Endothelial cell of umbilical vein (primary cell): ENCODE measurements around the gene DUSP11. TPM values are rescaled to one million over a fixed set of nuclear protein-coding genes. Genes with fewer than 3 reads are reported as not detected.

Experiments
- BruUV-seq: library from RNA; stranded (reverse); fragments of 400-500 nt; replicated peaks from 2 replicates; lab custom pipeline; 2021; lab: Mats Ljungman, UMichigan
- CTCF ChIA-PET: fragments of 300-600, 350-600 bp; sonication (Branson Sonifier 250); formaldehyde crosslinking; loops from one replicate; lab custom pipeline; 2021; ENCODE audit warnings: antibody characterized with exemption, inconsistent platforms; lab: Charles Lee
- POLR2A ChIA-PET: fragments of 300-600, 350-600 bp; sonication (Branson Sonifier 250); formaldehyde crosslinking; loops from one replicate; lab custom pipeline; 2021; ENCODE audit warnings: antibody characterized with exemption, inconsistent platforms; lab: Charles Lee
- DNase-seq: peaks from one replicate; pipeline ENCODE4 v3.0.0-alpha.2; 2011; ENCODE audit warnings: low read depth, low spot score
- FAIRE-seq: peaks from 2 replicates; lab custom pipeline; 2011; peaks lifted over from hg19 to GRCh38; lab: Jason Lieb, UNC
- H2AFZ ChIP-seq: 2 replicates; pipeline ENCODE4 v1.6.0; 2012; ENCODE audit warnings: low read depth, low read length, control low read depth, inconsistent platforms
- H3K27ac ChIP-seq: 2 replicates; pipeline ENCODE4 v1.5.1; 2011; ENCODE audit warnings: low read depth, mild to moderate bottlenecking, control low read depth, low read length, moderate library complexity; ENCODE audit not compliant: insufficient read depth
- H3K27me3 ChIP-seq, 2 experiments: 2 replicates each; pipeline versions ENCODE4 v1.6.0 to v1.6.1; 2011; ENCODE audit warnings: low read length in 2 of 2, mixed read lengths in 1 of 2; ENCODE audit not compliant: control insufficient read depth in 2 of 2, insufficient read depth in 2 of 2
- H3K36me3 ChIP-seq, 2 experiments: 2 replicates in 1 of 2; 3 replicates in 1 of 2; pipeline ENCODE4 v1.5.1; 2011; ENCODE audit warnings: low read length in 2 of 2, mild to moderate bottlenecking in 1 of 2, moderate library complexity in 1 of 2; ENCODE audit not compliant: control insufficient read depth in 2 of 2, insufficient read depth in 2 of 2; ENCODE audit errors: extremely low read depth in 1 of 2
- H3K4me1 ChIP-seq: 3 replicates; pipeline ENCODE4 v1.5.1; 2011; ENCODE audit warnings: mild to moderate bottlenecking, low read length; ENCODE audit not compliant: control insufficient read depth, insufficient read depth; ENCODE audit errors: extremely low read depth
- H3K4me2 ChIP-seq: 2 replicates; pipeline ENCODE4 v1.6.1; 2011; ENCODE audit warnings: low read length, control low read depth, mixed read lengths; ENCODE audit not compliant: insufficient read depth
- H3K4me3 ChIP-seq, 3 experiments: fragments of 200-600 bp in 1 of 3; sonication (generic), shearing (Covaris generic) in 1 of 3; replicated peaks in 1 of 3; 2 replicates each; pipeline ENCODE4 v1.5.1; 2011 to 2016; ENCODE audit warnings: control low read depth in 3 of 3, low read length in 3 of 3, mild to moderate bottlenecking in 2 of 3, inconsistent platforms in 1 of 3, low read depth in 1 of 3, moderate library complexity in 1 of 3; ENCODE audit not compliant: insufficient read depth in 1 of 3
- H3K79me2 ChIP-seq: 2 replicates; pipeline ENCODE4 v1.6.0; 2012; ENCODE audit warnings: low read length, inconsistent platforms; ENCODE audit not compliant: control insufficient read depth, insufficient read depth
- H3K9ac ChIP-seq: replicated peaks from 2 replicates; pipeline ENCODE3; 2011; ENCODE audit warnings: low read length, control low read depth; ENCODE audit not compliant: insufficient read depth; ENCODE audit errors: extremely low read depth
- H3K9me1 ChIP-seq: replicated peaks from 3 replicates; pipeline ENCODE4 v1.6.0; 2011; ENCODE audit warnings: mild to moderate bottlenecking, low read length; ENCODE audit not compliant: control insufficient read depth, insufficient read depth; ENCODE audit errors: extremely low read depth
- H3K9me3 ChIP-seq: replicated peaks from 2 replicates; pipeline ENCODE4 v1.5.1; 2012; ENCODE audit warnings: low read length, inconsistent platforms; ENCODE audit not compliant: control insufficient read depth, insufficient read depth
- H4K20me1 ChIP-seq: replicated peaks from 2 replicates; pipeline ENCODE3; 2011; ENCODE audit warnings: mild to moderate bottlenecking, low read length; ENCODE audit not compliant: control insufficient read depth, insufficient read depth; ENCODE audit errors: extremely low read depth
- EZH2 ChIP-seq: IDR thresholded peaks from 2 replicates; pipeline ENCODE4 v1.6.1; 2012; ENCODE audit warnings: borderline replicate concordance, low read depth, mild to moderate bottlenecking, moderate library complexity, low read length, inconsistent platforms; ENCODE audit not compliant: severe bottlenecking
- FOS ChIP-seq: IDR thresholded peaks from 2 replicates; pipeline ENCODE4 v1.6.1; 2011; ENCODE audit warnings: mild to moderate bottlenecking, low read length, moderate library complexity, borderline replicate concordance; ENCODE audit not compliant: insufficient read depth
- GATA2 ChIP-seq: IDR thresholded peaks from 2 replicates; pipeline ENCODE4 v1.7.0; 2011; ENCODE audit warnings: low read depth, mild to moderate bottlenecking, moderate library complexity, mixed read lengths, low read length; ENCODE audit not compliant: insufficient read length, insufficient read depth
- JUN ChIP-seq: IDR thresholded peaks from 2 replicates; pipeline ENCODE4 v1.6.1; 2011; ENCODE audit warnings: borderline replicate concordance, low read depth; ENCODE audit not compliant: insufficient read length, insufficient read depth
- MYC ChIP-seq: IDR thresholded peaks from one replicate; pipeline ENCODE4 v1.6.1; 2011; ENCODE audit warnings: mild to moderate bottlenecking, low read depth, low read length
- POLR2A ChIP-seq: IDR thresholded peaks from 2 replicates; pipeline ENCODE4 v1.6.1; 2012; ENCODE audit warnings: low read depth, mild to moderate bottlenecking, control low read depth, low read length
- POLR2AphosphoS5 ChIP-seq: IDR thresholded peaks from 2 replicates; pipeline ENCODE4 v1.6.1; 2012; ENCODE audit warnings: low read depth, mild to moderate bottlenecking, control low read depth, low read length, moderate library complexity; ENCODE audit not compliant: insufficient read depth
- dilution Hi-C: fragments of 300-500 bp; cut with MboI; formaldehyde crosslinking; loops from one replicate; pipeline ENCODE4 v1.15.0; 2019; ENCODE audit warnings: low sequenced_read_pairs; ENCODE audit not compliant: extremely low pct_ligation_motif_present
- intact Hi-C: fragments of 100-400 bp; cut with micrococcal nuclease; formaldehyde crosslinking; loops from one replicate; pipeline ENCODE4 v1.10.0; 2022
- polyA plus RNA-seq, 4 experiments: library from polyadenylated mRNA; depleted of rRNA in 3 of 4; stranded (reverse) in 3 of 4; unstranded in 1 of 4; fragments of >200 nt; gene quantifications; 2 replicates each; pipeline versions ENCODE4 v1.2.1 to v1.2.3, GENCODE V29; 2011 to 2012; ENCODE audit warnings: missing spikeins in 1 of 4
- total RNA-seq: library from RNA; stranded (reverse); gene quantifications from 2 replicates; pipeline ENCODE4 v1.2.3, GENCODE V29; 2021
- TF ChIP-seq, protein P1 (sequence below): IDR thresholded peaks from 2 replicates; pipeline ENCODE4 v1.6.1; 2011; ENCODE audit not compliant: insufficient read depth, insufficient read length
- TF ChIP-seq, protein P2 (sequence below), 2 donors: IDR thresholded peaks; 1 replicate in 1 of 2; 2 replicates in 1 of 2; pipeline ENCODE4 v1.5.1; 2011; ENCODE audit warnings: low read length in 2 of 2, mild to moderate bottlenecking in 2 of 2, moderate library complexity in 2 of 2, control low read depth in 1 of 2, inconsistent platforms in 1 of 2, low read depth in 1 of 2; ENCODE audit not compliant: insufficient read depth in 1 of 2; ENCODE audit errors: extremely low read depth in 1 of 2

Gene DUSP11
- total and polyA plus RNA-seq, 2 donors (not counting 3 experiments of a cell fraction or from before 2014, with no cell fraction given) = 18.6 to 27.0 TPM

- FAIRE-seq (no peak), DNase-seq (no peak)
- TF ChIP-seq EZH2 (no peak), FOS (no peak), JUN (no peak), POLR2A (no peak), POLR2AphosphoS5 (no peak), GATA2 (no peak), MYC (no peak)
- TF ChIP-seq, protein P1, sequence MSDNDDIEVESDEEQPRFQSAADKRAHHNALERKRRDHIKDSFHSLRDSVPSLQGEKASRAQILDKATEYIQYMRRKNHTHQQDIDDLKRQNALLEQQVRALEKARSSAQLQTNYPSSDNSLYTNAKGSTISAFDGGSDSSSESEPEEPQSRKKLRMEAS = no peak
- TF ChIP-seq, protein P2, sequence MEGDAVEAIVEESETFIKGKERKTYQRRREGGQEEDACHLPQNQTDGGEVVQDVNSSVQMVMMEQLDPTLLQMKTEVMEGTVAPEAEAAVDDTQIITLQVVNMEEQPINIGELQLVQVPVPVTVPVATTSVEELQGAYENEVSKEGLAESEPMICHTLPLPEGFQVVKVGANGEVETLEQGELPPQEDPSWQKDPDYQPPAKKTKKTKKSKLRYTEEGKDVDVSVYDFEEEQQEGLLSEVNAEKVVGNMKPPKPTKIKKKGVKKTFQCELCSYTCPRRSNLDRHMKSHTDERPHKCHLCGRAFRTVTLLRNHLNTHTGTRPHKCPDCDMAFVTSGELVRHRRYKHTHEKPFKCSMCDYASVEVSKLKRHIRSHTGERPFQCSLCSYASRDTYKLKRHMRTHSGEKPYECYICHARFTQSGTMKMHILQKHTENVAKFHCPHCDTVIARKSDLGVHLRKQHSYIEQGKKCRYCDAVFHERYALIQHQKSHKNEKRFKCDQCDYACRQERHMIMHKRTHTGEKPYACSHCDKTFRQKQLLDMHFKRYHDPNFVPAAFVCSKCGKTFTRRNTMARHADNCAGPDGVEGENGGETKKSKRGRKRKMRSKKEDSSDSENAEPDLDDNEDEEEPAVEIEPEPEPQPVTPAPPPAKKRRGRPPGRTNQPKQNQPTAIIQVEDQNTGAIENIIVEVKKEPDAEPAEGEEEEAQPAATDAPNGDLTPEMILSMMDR (IDR thresholded peaks at IDR 0.05; ENCODE audit: extremely low read depth in 1 of 2, insufficient read depth in 1 of 2, low read depth in 1 of 2, low read length in 2 of 2) = no peak
- no peak overlapping the region for H2AFZ ChIP-seq
- H3K4me3 ChIP-seq = no peak overlapping the region
- dilution Hi-C loops = no loop called here
- intact Hi-C loops = no loop called here
- H3K27ac ChIP-seq = no peak overlapping the region
- no peaks in the 10 kb centered on the region for H3K79me2 ChIP-seq
- H3K27me3 ChIP-seq = peaks cover 3 to 15% of the 10 kb centered on the region in 2 experiments
- no peaks in the 10 kb centered on the region for H4K20me1 ChIP-seq
- no peak overlapping the region for H3K9ac ChIP-seq
- no peak overlapping the region for H3K4me2 ChIP-seq
- no peaks in the 10 kb centered on the region for H3K9me1 ChIP-seq
- CTCF ChIA-PET = interaction anchor here (0.6 to 2.7 kb wide), 4 partner anchors 10 to 522 kb away, joined by 3 to 8 read pairs (median 4); no protein-coding TSS in a partner anchor
- no peaks in the 10 kb centered on the region for H3K9me3 ChIP-seq
- no peaks in the 10 kb centered on the region for H3K36me3 ChIP-seq
- no peaks in the 10 kb centered on the region for H3K4me1 ChIP-seq
- no TSS peak for BruUV-seq
- POLR2A ChIA-PET = no interaction called here
Measured at GRCh38 chr2:73812635-73813034, 32.7 kb upstream of the DUSP11 start.
